ENCODE data around the gene F13A1. TPM values are rescaled to one million over a fixed set of nuclear protein-coding genes. Genes with fewer than 3 reads are reported as not detected.

The F13A1 gene
- polyA plus RNA-seq (2011; rRNA removed) (not detected in 2 replicates), polyA plus RNA-seq (2017; fragmentation: RNase III; extraction: RNeasy Plus Mini Kit Qiagen cat#74134 plus additional on column Dnase treatment) (not detected in 3 replicates), polyA minus RNA-seq (2011; rRNA and poly(A)+ RNA removed) (not detected in 2 replicates)
- polyA plus RNA-seq (2012; cell fraction: cytosol; rRNA removed): not detected in 2 replicates
- polyA plus RNA-seq (2012; cell fraction: nucleus; rRNA removed): not detected in 2 replicates

DNA sequence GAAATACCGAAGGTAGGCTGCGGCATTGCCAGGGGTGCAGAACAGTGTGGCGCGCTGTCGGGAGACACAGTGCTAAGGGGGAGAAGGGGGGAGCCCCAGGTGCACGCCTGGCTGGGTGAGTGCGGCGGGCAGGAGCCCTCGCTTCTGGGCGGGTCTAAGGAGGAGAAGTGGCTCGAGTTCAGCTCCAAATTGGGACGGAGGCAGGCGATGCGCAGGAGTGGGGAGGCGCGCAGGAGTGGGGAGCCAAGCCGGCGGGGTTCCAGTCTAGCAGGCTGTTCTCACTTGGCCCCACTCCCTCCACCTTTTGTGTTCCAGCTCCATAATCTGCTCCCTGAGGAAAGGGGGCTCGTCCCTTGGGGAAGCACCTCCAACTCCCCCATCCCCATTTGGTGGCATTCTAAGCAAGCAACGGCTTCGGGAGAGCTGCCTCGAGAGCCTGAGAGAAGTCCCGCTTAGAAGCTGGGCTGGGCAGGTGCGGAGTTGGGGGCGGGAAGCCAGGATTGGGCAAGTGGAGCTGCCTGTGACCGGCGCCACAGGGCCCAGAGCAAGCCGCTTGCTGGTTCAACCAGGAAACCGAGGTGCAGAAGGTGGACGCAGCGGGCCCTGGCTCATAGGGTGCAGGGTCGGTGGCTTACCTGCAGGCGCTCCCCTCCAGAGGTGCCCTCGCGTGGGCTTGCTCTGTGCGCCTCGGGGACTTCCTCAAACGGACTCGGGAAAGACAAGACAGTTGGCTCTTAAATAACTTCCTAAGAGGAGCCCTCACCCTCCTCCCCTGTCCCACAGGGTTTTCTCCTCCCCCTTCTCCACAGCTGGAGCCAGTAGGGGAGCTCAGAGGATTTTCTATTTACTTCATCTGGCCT lies at the start of gene F13A1:
TSS of gene F13A1 (minus strand) at position 711 of the 860 bp plus-strand sequence. CDS start 1,998 bp downstream, outside the sequence.
- no peak for TF ChIP-seq KDM5A (IDR thresholded peaks at IDR 0.05)
- TF ChIP-seq RNF2 (IDR thresholded peaks at IDR 0.05; ENCODE audit: borderline replicate concordance, low read depth): no peak
- TF ChIP-seq CEBPB (IDR thresholded peaks at IDR 0.05): no peak
- TF ChIP-seq RARB (CRISPR knock-in tag; IDR thresholded peaks at IDR 0.05): no peak
- TF ChIP-seq JUNB (IDR thresholded peaks at IDR 0.05): no peak
- TF ChIP-seq KDM1A (IDR thresholded peaks at IDR 0.05; ENCODE audit: low read depth): no peak
- TF ChIP-seq PBX3 (IDR thresholded peaks at IDR 0.05): no peak
- TF ChIP-seq MYC (IDR thresholded peaks at IDR 0.05; ENCODE audit: borderline replicate concordance, low read length): no peak
- no peak for TF ChIP-seq SREBF2 (IDR thresholded peaks at IDR 0.05)
- TF ChIP-seq, protein P1, sequence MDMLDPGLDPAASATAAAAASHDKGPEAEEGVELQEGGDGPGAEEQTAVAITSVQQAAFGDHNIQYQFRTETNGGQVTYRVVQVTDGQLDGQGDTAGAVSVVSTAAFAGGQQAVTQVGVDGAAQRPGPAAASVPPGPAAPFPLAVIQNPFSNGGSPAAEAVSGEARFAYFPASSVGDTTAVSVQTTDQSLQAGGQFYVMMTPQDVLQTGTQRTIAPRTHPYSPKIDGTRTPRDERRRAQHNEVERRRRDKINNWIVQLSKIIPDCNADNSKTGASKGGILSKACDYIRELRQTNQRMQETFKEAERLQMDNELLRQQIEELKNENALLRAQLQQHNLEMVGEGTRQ (IDR thresholded peaks at IDR 0.05): no peak
- TF ChIP-seq, protein P2, sequence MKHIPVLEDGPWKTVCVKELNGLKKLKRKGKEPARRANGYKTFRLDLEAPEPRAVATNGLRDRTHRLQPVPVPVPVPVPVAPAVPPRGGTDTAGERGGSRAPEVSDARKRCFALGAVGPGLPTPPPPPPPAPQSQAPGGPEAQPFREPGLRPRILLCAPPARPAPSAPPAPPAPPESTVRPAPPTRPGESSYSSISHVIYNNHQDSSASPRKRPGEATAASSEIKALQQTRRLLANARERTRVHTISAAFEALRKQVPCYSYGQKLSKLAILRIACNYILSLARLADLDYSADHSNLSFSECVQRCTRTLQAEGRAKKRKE (CRISPR knock-in tag; IDR thresholded peaks at IDR 0.05; ENCODE audit: low read depth): no peak
- TF ChIP-seq RFX5 (IDR thresholded peaks at IDR 0.05): no peak
- H3K4me1 ChIP-seq: no peaks in the 10 kb centered on the region
- DNase-seq (ENCODE audit: low read depth in 1 of 2, low spot score in 1 of 2): no peak
- ChIA-PET CTCF (no interaction called here), POLR2A (no interaction called here)
- 8% methylated on average over 18 of the region's 39 CpGs for WGBS (ENCODE audit: missing lambda C conversion rate)
- H3K4me2 ChIP-seq: no peak within 1 kb of the TSS
- no peak within 1 kb of the TSS for H3K27ac ChIP-seq
- no peak for FAIRE-seq
- no peaks in the 10 kb centered on the region for H3K9me3 ChIP-seq
- ATAC-seq: no peak
- H3K4me3 ChIP-seq: no peak within 1 kb of the TSS

DNA sequence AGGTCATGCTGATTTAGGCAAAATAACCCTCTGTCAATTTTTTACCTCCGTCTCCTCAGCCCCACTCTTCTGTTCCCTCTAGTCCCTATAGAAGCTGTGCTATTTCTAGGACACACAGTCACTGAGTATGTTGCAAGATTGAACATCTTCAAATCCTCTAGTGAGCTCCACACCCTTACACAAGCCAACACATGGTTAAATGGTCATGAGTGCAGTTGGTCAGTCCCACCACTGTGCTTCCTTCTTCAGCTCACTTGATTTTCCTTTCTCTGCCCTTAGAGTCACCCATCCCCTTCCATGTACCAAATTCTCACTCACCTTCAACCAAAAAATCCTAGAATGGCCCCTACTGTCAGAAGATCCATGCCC lies 48.2 kb upstream of the F13A1 start:
- 0% methylated on average over 1 of the region's 1 CpG for WGBS (ENCODE audit: missing lambda C conversion rate)

More for the DNA sequence above, 48.2 kb upstream of the F13A1 start:
- ChIA-PET CTCF (no interaction called here), POLR2A (no interaction called here)
- TF ChIP-seq KDM1A (IDR thresholded peaks at IDR 0.05; ENCODE audit: low read depth) (no peak), ZSCAN20 (CRISPR knock-in tag; IDR thresholded peaks at IDR 0.05) (no peak), NPAS2 (CRISPR knock-in tag; IDR thresholded peaks at IDR 0.05; ENCODE audit: borderline replicate concordance) (no peak), FOXS1 (CRISPR knock-in tag; IDR thresholded peaks at IDR 0.05) (no peak), ZC3H11A (IDR thresholded peaks at IDR 0.05) (no peak), PHF8 (IDR thresholded peaks at IDR 0.05; ENCODE audit: borderline replicate concordance, low read depth) (no peak), RNF2 (IDR thresholded peaks at IDR 0.05; ENCODE audit: borderline replicate concordance, low read depth) (no peak)
- TF ChIP-seq, protein P2 (CRISPR knock-in tag; IDR thresholded peaks at IDR 0.05; ENCODE audit: low read depth): no peak
- TF ChIP-seq, protein P3, sequence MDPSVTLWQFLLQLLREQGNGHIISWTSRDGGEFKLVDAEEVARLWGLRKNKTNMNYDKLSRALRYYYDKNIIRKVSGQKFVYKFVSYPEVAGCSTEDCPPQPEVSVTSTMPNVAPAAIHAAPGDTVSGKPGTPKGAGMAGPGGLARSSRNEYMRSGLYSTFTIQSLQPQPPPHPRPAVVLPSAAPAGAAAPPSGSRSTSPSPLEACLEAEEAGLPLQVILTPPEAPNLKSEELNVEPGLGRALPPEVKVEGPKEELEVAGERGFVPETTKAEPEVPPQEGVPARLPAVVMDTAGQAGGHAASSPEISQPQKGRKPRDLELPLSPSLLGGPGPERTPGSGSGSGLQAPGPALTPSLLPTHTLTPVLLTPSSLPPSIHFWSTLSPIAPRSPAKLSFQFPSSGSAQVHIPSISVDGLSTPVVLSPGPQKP (IDR thresholded peaks at IDR 0.05; ENCODE audit: low read depth, low read length): no peak
- H3K4me1 ChIP-seq: no peaks in the 10 kb centered on the region
- H3K4me2 ChIP-seq: no peak overlapping the region
- FAIRE-seq: no peak
- ATAC-seq: no peak
- no peak for DNase-seq (ENCODE audit: low read depth in 1 of 2, low spot score in 1 of 2)
- H3K27ac ChIP-seq: no peak overlapping the region
- no peaks in the 10 kb centered on the region for H3K9me3 ChIP-seq
- no peak overlapping the region for H3K4me3 ChIP-seq
